ENCODE results near the gene TACC2. TPM values are rescaled to one million over a fixed set of nuclear protein-coding genes. Genes with fewer than 3 reads are reported as not detected.
"Not testable (repeated sequence)": the region's sequence is repeated elsewhere in the genome, so short reads cannot be mapped to it uniquely, and the experiment has no call there.

The TACC2 gene
- total and polyA plus RNA-seq, 9 of the 15 experiments (the other 6 are each of a cell fraction or from before 2014, with no cell fraction given): under 0.01 to 0.35 (median 0.03) TPM; not detected in 6

DNA sequence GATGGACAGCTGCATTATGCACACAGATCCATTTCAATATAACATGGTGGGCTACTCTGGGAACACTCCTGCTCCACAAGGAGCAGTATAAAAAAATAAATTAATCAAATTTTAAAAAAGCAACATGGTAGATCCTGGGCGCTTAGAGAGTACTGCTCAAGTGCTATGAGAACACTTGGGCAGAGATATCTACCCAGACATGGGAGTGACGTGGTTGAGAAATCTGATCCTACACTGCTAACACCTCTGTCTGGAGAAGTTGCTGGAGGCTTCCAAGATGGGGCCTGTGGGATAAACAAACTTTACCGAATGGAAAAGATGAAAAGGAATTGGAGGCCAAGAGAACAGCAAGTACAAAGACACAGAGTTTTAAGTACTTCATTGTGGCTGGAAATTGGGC lies 23.0 kb upstream of the TACC2 start (continued):
- TF ChIP-seq, protein P1, sequence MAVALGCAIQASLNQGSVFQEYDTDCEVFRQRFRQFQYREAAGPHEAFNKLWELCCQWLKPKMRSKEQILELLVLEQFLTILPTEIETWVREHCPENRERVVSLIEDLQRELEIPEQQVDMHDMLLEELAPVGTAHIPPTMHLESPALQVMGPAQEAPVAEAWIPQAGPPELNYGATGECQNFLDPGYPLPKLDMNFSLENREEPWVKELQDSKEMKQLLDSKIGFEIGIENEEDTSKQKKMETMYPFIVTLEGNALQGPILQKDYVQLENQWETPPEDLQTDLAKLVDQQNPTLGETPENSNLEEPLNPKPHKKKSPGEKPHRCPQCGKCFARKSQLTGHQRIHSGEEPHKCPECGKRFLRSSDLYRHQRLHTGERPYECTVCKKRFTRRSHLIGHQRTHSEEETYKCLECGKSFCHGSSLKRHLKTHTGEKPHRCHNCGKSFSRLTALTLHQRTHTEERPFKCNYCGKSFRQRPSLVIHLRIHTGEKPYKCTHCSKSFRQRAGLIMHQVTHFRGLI (CRISPR knock-in tag; IDR thresholded peaks at IDR 0.05): no peak
- TF ChIP-seq HDAC2 (IDR thresholded peaks at IDR 0.05) (no peak), SMARCC2 (IDR thresholded peaks at IDR 0.05; ENCODE audit: low read depth) (no peak), FOXM1 (IDR thresholded peaks at IDR 0.05; ENCODE audit: low read depth) (no peak), FOXM1 (CRISPR knock-in tag; IDR thresholded peaks at IDR 0.05; ENCODE audit: low read depth) (no peak), NFIX (CRISPR knock-in tag; IDR thresholded peaks at IDR 0.05; ENCODE audit: low read depth) (no peak), ZNF639 (CRISPR knock-in tag; conservative IDR thresholded peaks at IDR 0.05 in 1 of 2, IDR thresholded peaks at IDR 0.05 in 1 of 2) (no peak), U2AF1 (optimal IDR thresholded peaks at IDR 0.05; ENCODE audit: low read depth, low read length) (no peak), ZNF263 (CRISPR knock-in tag; IDR thresholded peaks at IDR 0.05; ENCODE audit: borderline replicate concordance) (no peak), KHSRP (IDR thresholded peaks at IDR 0.05) (no peak)
- TF ChIP-seq, protein P2, sequence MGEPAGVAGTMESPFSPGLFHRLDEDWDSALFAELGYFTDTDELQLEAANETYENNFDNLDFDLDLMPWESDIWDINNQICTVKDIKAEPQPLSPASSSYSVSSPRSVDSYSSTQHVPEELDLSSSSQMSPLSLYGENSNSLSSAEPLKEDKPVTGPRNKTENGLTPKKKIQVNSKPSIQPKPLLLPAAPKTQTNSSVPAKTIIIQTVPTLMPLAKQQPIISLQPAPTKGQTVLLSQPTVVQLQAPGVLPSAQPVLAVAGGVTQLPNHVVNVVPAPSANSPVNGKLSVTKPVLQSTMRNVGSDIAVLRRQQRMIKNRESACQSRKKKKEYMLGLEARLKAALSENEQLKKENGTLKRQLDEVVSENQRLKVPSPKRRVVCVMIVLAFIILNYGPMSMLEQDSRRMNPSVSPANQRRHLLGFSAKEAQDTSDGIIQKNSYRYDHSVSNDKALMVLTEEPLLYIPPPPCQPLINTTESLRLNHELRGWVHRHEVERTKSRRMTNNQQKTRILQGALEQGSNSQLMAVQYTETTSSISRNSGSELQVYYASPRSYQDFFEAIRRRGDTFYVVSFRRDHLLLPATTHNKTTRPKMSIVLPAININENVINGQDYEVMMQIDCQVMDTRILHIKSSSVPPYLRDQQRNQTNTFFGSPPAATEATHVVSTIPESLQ (CRISPR knock-in tag; IDR thresholded peaks at IDR 0.05): no peak
- TF ChIP-seq, protein P3, sequence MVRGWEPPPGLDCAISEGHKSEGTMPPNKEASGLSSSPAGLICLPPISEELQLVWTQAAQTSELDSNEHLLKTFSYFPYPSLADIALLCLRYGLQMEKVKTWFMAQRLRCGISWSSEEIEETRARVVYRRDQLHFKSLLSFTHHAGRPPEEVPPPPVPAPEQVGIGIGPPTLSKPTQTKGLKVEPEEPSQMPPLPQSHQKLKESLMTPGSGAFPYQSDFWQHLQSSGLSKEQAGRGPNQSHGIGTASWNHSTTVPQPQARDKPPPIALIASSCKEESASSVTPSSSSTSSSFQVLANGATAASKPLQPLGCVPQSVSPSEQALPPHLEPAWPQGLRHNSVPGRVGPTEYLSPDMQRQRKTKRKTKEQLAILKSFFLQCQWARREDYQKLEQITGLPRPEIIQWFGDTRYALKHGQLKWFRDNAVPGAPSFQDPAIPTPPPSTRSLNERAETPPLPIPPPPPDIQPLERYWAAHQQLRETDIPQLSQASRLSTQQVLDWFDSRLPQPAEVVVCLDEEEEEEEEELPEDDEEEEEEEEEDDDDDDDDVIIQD (CRISPR knock-in tag; IDR thresholded peaks at IDR 0.05): no peak

DNA sequence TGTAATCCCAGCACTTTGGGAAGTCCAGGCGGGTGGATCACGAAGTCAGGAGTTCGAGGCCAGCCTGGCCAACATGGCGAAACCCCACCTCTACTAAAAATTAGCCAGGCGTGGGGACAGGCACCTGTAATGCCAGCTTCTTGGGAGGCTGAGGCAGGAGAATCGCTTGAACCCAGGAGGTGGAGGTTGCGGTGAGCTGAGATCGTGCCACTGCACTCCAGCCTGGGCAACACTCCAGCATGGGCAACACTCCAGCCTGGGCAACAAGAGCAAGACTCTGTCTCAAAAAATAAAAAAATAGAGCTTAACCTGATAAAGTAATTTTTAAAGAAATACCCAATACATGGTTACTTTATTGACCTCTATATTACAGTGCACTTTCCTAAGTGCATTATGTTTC lies 19.9 kb upstream of the TACC2 start:
- peaks cover 48% of the 10 kb centered on the region; the same call in 2 of the 3 replicates for H3K36me3 ChIP-seq (ENCODE audit: control insufficient read depth, insufficient read depth, low read length)

More for the DNA sequence above, 19.9 kb upstream of the TACC2 start:
- BruUV-seq (replicated peaks); ATAC-seq; H4K20me1 ChIP-seq (replicated peaks; ENCODE audit: control insufficient read depth, insufficient read depth, low read length); DNase-seq (ENCODE audit: extremely low read depth in 1 of 4, low spot score in 3 of 4); H3K9me3 ChIP-seq (replicated peaks; ENCODE audit: control insufficient read depth, insufficient read depth, low read depth, low read length); H3K27ac ChIP-seq (ENCODE audit: extremely low read depth, low read depth, low read length); CTCF ChIA-PET (ENCODE audit: low intra/inter-chr PET ratio); H3K4me1 ChIP-seq (replicated peaks in 1 of 2; ENCODE audit: control insufficient read depth in 2 of 2, insufficient read depth in 2 of 2, low read length in 2 of 2); H3K9ac ChIP-seq (ENCODE audit: insufficient read depth in 1 of 2, low read depth in 2 of 2, low read length in 2 of 2); H3K27me3 ChIP-seq (ENCODE audit: control insufficient read depth in 2 of 2, insufficient read depth in 2 of 2, low read length in 2 of 2); H3K9me1 ChIP-seq (ENCODE audit: control insufficient read depth, insufficient read depth, low read length); in situ Hi-C loops (cut with MboI); H3K4me2 ChIP-seq (ENCODE audit: insufficient read depth, low read length); H3K4me3 ChIP-seq; intact Hi-C loops (cut with micrococcal nuclease); POLR2A ChIA-PET; H2AFZ ChIP-seq (ENCODE audit: low read depth, low read length); FAIRE-seq: not testable (repeated sequence)
- WGBS (ENCODE audit: insufficient coverage, low coverage, missing lambda C conversion rate): 100% methylated on average over 5 of the region's 8 CpGs
- peaks cover 11% of the 10 kb centered on the region for H3K79me2 ChIP-seq (ENCODE audit: control insufficient read depth, insufficient read depth, low read length)
